GM18867 (cell line): ENCODE measurements around the gene CRAMP1.

Experiments used
- ATAC-seq: cut with Tn5 transposase; IDR thresholded peaks from one replicate; pipeline ENCODE4 v1.9.1; 2021; ENCODE audit warnings: mild to moderate bottlenecking, moderate library complexity; ENCODE audit not compliant: unreplicated experiment

Gene CRAMP1

DNA sequence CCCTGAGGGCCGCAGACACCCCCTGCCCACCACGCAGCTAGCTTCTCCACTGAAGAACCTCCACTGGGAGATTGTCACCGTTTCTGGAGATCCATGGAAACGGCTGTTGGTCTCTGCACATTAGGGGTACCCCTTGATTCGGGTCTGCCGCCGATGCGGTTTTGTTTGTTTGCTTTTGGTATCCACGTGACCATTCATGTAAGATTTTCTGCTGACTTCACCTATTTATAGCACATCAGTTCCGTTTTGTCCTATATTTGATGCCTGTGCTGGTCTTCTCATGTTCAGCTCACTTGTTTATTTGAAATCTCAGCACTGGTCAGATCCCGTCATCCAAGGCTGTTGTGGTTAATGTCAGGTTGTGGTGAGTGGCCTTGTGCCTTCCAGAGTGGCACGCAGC, 21.1 kb downstream of the CRAMP1 start:
- ATAC-seq, result no peak

GRCh38 chr16:1634541-1634940, 22.4 kb downstream of the CRAMP1 start:
- no peak for ATAC-seq

DNA sequence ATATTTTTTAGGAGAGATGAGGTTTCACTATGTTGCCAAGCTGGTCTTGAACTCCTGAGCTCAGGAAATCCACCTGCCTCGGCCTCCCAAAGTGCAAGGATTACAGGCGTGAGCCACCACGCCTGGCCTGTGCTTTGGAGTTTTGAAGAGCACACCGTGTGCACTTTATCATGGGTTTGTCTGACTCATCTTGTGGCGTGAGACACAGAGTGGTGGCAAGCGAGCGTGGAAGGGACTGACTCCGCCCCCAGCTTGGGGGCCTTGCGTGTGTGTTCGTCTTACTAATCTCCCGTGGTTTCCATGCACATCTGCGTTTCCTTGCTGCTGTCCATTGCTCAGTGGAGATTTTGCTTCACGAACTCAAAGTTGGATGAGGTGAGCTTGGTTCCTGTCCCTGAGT, 22.9 kb downstream of the CRAMP1 start:
- ATAC-seq, result no peak

GRCh38 chr16:1637526-1637925, 25.4 kb downstream of the CRAMP1 start:
- no peak for ATAC-seq

DNA sequence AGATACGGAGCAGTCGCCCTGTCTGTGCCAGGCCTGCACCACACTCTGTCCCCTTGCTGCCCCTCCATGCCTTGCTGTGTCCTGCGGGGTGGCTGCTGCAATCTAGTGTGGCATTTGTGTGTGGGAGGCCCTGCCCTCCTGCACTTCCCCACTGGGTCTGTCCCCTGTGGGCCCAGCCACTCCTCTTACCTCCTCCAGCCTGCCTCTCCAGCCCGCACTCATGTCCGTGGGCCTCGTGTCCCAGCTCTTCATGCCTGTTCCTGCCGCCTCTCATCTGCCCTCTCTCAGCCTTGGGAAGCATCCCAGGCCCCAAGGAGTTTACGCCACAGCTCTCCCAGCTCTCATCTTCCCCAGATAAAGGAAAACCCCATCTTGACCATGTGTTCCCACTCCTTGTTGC, 26.6 kb downstream of the CRAMP1 start:
- ATAC-seq, result no peak

- no peak for ATAC-seq
These were observed 27.1 kb downstream of the CRAMP1 start for GRCh38 chr16:1639282-1639681.

DNA sequence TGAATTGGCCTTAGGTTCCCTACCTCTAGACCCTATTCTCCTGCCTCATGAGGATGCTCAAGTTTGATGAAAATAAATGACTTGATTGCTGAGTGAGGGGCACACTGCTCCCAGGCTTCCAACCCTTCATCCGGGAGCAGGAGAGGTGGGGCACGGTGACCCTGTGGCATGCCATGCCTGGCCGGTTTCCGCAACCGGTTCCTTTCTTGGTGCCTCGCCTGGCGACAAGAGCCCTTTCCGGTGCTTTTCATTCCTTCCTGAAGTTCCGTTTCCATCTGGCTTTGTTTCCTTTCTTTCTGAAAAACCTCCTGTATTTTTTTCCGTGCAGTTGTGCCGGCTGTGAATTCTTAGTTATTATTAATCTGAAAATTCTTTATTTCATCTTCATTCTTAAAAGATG, 27.7 kb downstream of the CRAMP1 start:
- no peak for ATAC-seq

DNA sequence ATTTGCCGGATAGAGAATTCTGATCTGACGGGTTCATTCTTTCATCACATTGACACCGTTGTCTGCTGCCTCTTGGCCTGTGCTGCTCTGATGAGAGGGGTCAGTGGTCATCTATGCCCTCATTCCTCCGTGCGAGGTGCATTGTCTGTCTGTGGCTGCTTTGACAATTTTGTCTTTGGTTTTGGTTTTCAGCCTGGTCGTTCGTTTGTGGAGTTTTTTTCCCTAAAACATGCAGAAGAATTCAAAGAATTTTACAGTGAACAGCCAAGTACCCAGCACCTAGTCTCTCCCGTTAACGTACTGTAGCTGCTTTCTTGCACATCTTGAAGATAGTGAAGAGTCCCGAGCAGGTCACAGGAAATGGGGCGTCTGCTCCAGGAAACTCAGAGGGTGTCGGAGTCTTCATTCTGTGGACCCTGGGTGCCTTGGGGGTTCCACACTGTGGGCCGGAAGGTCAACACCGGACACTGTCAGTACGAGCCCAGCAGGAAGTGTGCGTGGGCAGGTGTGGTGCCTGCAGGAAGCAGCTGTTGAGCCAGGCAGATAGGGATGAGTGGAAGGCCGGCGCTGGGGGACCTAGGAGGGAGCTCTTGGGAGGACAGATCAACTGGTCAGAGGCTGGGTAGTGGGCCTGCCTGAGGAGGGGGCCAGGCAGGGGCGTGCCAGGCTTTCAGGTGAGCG, 28.2 kb downstream of the CRAMP1 start:
- no peak for ATAC-seq

- ATAC-seq, result no peak
These were observed 29.1 kb downstream of the CRAMP1 start for GRCh38 chr16:1641261-1641660.

- no peak for ATAC-seq
These were observed 30.0 kb downstream of the CRAMP1 start for GRCh38 chr16:1642148-1642547.

DNA sequence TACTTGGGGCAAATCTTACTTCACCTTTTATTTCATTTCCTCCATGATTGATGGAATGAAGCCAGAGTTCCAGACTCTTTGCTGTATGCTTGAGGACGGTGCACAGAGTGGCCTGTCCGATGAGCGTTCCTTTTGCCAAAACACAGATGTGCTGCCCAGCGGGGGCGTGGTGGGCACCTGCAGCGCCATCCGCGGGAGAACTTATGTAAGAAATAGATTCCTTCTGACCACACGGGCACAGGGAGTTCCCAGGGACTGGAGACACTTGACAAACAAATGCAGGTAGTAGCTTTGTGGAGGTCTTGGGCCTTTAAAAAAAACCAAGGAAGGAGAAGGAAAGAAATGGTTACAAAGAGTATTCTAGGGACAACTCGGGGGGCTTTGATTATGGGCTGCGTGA, 30.6 kb downstream of the CRAMP1 start:
- ATAC-seq, result no peak

- no peak for ATAC-seq
These were observed 31.4 kb downstream of the CRAMP1 start for GRCh38 chr16:1643521-1643920.

- no peak for ATAC-seq
These were observed 33.9 kb downstream of the CRAMP1 start for GRCh38 chr16:1645914-1646525.

- ATAC-seq, result no peak
These were observed 35.7 kb downstream of the CRAMP1 start for GRCh38 chr16:1647856-1648255.

GRCh38 chr16:1650131-1650530, 38.0 kb downstream of the CRAMP1 start:
- ATAC-seq, result no peak

GRCh38 chr16:1651094-1651973, 39.2 kb downstream of the CRAMP1 start:
- ATAC-seq, result no peak

- no peak for ATAC-seq
These were observed 39.8 kb downstream of the CRAMP1 start for GRCh38 chr16:1651974-1652312.

- no peak for ATAC-seq
These were observed 40.9 kb downstream of the CRAMP1 start for GRCh38 chr16:1653023-1653422.

DNA sequence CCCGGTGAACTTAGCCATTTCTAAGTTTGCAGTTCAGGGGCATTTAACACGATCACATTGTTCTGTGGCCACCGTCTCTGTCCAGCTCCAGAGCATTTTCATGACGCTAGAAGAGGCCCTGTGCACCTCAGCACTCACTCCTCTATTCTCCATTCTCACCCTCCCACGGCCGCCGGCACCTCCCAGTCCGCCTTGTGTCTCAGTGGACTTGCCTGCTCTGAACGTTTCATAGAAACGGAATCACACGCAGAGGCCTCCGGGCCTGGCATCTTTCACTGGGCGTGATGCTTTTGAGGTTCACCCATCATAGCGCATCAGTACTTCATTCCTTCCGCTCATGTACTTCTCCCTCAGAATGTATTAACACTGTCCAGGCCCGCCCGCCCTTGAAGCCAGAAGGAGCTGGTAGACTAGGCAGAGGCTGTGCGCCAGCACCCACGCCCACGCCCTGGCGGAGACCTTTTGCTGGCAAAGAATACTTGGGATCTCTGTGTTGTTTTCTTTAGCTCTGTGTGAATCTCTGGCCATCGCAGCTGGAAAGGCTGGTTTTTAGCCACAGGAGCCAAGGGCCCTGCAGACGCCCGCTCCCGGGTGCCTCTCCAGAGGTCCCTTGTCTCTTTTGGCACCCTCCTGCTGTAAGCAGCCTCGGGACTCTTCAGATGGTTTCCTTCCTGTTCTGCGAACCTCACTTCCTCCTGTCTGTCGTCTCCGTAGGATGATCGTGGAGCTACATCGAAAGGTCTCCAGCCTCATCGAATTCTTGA, 42.5 kb downstream of the CRAMP1 start:
- ATAC-seq, result no peak

DNA sequence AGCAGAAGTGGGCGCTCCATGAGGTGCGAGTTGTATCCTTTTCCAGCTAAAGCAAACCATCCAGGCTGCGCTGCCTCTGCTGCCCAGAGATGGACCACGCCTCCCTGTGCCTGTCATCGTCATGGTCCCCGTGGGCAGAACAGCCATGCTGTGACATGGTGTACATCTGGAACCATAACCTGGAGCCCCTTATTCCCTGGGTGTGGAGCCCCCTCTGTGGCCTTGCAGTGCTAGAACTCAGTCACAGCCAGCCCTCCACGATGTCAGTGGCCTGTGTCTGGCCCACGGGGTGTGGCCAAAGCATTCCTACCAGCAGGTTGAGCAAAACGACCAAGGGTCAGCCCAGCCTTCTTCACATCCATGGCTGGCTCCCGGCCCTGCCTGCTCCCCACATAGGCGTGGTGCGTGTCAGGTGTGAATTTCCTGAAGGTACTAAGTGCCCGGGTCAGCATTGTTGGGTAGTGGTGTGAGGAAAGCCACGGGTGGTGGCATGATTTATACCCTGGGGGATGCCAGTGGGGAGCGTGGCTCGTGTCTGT, 43.2 kb downstream of the CRAMP1 start:
- ATAC-seq, result no peak
